SH-SY5Y (cell line): ENCODE data around the gene DCBLD2.

Experiments used
- GATA2 ChIP-seq: IDR thresholded peaks from 2 replicates; pipeline ENCODE4 v1.6.1; 2011; ENCODE audit warnings: mild to moderate bottlenecking, low read depth, low read length
- GATA3 ChIP-seq: IDR thresholded peaks from 2 replicates; pipeline ENCODE4 v1.6.1; 2011; ENCODE audit warnings: low read depth, mild to moderate bottlenecking, low read length, moderate library complexity

DCBLD2 gene

GRCh38 chr3:98761643-98762229 lies 139.8 kb downstream of the DCBLD2 start:
- TF ChIP-seq GATA3: no peak
- TF ChIP-seq GATA2: peak; percentile 39; the same call in 1 of the 2 replicates

GRCh38 chr3:98759629-98760028 lies 141.9 kb downstream of the DCBLD2 start:
- TF ChIP-seq GATA2 (no peak), GATA3 (no peak)

GRCh38 chr3:98755601-98756000 lies 145.9 kb downstream of the DCBLD2 start:
- TF ChIP-seq GATA3 (no peak), GATA2 (no peak)

- TF ChIP-seq GATA2: no peak
- TF ChIP-seq GATA3: no peak
Observed at GRCh38 chr3:98754483-98754882, 147.0 kb downstream of the DCBLD2 start.

GRCh38 chr3:98750276-98750919 lies 151.1 kb downstream of the DCBLD2 start:
- TF ChIP-seq GATA2: no peak
- no peak for TF ChIP-seq GATA3

GRCh38 chr3:98746882-98747281 lies 154.6 kb downstream of the DCBLD2 start:
- TF ChIP-seq GATA3 (no peak), GATA2 (no peak)

- no peak for TF ChIP-seq GATA3
- TF ChIP-seq GATA2: no peak
Observed at GRCh38 chr3:98746122-98746521, 155.4 kb downstream of the DCBLD2 start.
